ENCODE measurements around the gene TMC1. TPM values are rescaled to one million over a fixed set of nuclear protein-coding genes. Genes with fewer than 3 reads are reported as not detected.
"Not testable (repeated sequence)": the region's sequence is repeated elsewhere in the genome, so short reads cannot be mapped to it uniquely, and the experiment has no call there.

TMC1 gene
- total RNA-seq, 1 donor from 2014 or later: not detected

DNA sequence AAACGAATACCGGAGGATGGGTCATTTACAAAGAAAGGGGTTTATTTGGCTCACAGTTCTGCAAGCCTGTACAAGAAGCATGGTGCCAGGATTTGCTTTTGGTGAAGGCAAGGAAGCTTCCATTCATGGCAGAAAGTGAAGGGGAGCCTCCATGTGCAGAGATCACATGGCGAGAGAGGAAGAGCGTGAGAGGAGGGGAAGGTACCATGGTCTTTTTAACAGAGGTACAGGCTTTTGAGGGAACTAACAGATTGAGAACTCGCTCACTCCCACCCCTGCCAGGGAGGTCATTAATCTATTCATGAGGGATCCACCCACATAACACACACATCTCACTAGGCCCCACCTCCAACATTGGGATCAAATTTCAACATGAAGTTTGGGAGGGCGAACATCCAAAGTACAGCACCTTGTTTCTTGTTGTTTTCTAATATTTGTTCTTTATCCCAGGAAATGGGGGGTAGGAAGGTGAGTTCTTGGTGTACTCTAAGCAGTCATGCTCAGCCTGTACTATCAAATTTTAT lies 18.5 kb downstream of the TMC1 start:
- no peaks in the 10 kb centered on the region for H3K4me1 ChIP-seq
- Mint-ChIP-seq H3K27ac (no peak overlapping the region), H3K27me3 (ENCODE audit: insufficient read depth, low read depth) (no peaks in the 10 kb centered on the region), H3K4me1 (peaks cover 8% of the 10 kb centered on the region), H3K36me3 (no peaks in the 10 kb centered on the region), H3K9me3 (peaks cover 6% of the 10 kb centered on the region), H3K4me3 (no peak overlapping the region)
- no peaks in the 10 kb centered on the region for H3K9me3 ChIP-seq (ENCODE audit: low read depth)
- no peaks in the 10 kb centered on the region for H3K36me3 ChIP-seq
- no peak overlapping the region for H3K9ac ChIP-seq
- no peak for TF ChIP-seq EZH2phosphoT487 (IDR thresholded peaks at IDR 0.05)
- TF ChIP-seq CTCF (IDR thresholded peaks at IDR 0.05): no peak
- TF ChIP-seq EZH2 (IDR thresholded peaks at IDR 0.05): no peak
- H3K4me3 ChIP-seq: no peak overlapping the region
- no peaks in the 10 kb centered on the region for H4K20me1 ChIP-seq (ENCODE audit: low read depth)
- no peak overlapping the region for H3K4me2 ChIP-seq
- H3K79me2 ChIP-seq (ENCODE audit: low read depth): no peaks in the 10 kb centered on the region
- H3F3A ChIP-seq (ENCODE audit: low read depth): no peaks in the 10 kb centered on the region
- DNase-seq (ENCODE audit: low spot score): peak; percentile 6
- H3K27me3 ChIP-seq: no peaks in the 10 kb centered on the region
- H3K27ac ChIP-seq: no peak overlapping the region
- H2AFZ ChIP-seq (replicated peaks): peak overlapping the region; percentile 82

GRCh38 chr9:72540348-72540873 lies 19.0 kb downstream of the TMC1 start:
- H3K4me3 ChIP-seq: no peak overlapping the region
- H3K9ac ChIP-seq: no peak overlapping the region
- H3K79me2 ChIP-seq (ENCODE audit: low read depth): no peaks in the 10 kb centered on the region
- H2AFZ ChIP-seq (replicated peaks): peak overlapping the region; percentile 82
- no peaks in the 10 kb centered on the region for H3K4me1 ChIP-seq
- Mint-ChIP-seq H3K4me3 (no peak overlapping the region), H3K27me3 (ENCODE audit: insufficient read depth, low read depth) (no peaks in the 10 kb centered on the region), H3K4me1 (peaks cover 8% of the 10 kb centered on the region), H3K27ac (no peak overlapping the region), H3K9me3 (peaks cover 6% of the 10 kb centered on the region), H3K36me3 (no peaks in the 10 kb centered on the region)
- no peak for TF ChIP-seq EZH2 (IDR thresholded peaks at IDR 0.05)
- TF ChIP-seq CTCF (IDR thresholded peaks at IDR 0.05): no peak
- no peak for TF ChIP-seq EZH2phosphoT487 (IDR thresholded peaks at IDR 0.05)
- no peak for DNase-seq (ENCODE audit: low spot score)
- H3K27me3 ChIP-seq: no peaks in the 10 kb centered on the region
- no peaks in the 10 kb centered on the region for H3K36me3 ChIP-seq
- no peak overlapping the region for H3K4me2 ChIP-seq
- no peaks in the 10 kb centered on the region for H3F3A ChIP-seq (ENCODE audit: low read depth)
- H3K27ac ChIP-seq: no peak overlapping the region
- no peaks in the 10 kb centered on the region for H4K20me1 ChIP-seq (ENCODE audit: low read depth)
- H3K9me3 ChIP-seq (ENCODE audit: low read depth): no peaks in the 10 kb centered on the region

DNA sequence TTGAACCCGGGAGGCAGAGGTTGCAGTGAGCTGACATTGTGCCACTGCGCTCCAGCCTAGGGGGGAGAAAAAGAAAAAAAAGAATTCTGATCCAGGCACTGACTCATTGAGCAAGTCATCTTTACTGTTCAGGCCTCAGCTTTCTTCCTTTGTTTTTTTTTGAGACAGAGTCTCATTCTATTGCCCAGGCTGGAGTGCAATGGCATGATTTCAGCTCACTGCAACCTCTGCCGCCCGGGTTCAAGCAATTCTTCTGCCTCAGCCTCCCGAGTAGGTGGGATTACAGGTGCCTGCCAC lies 21.1 kb downstream of the TMC1 start:
- not testable (repeated sequence) for H3K36me3 ChIP-seq; H3K9me3 Mint-ChIP-seq; H3K27ac ChIP-seq; H3F3A ChIP-seq (ENCODE audit: low read depth); H4K20me1 ChIP-seq (ENCODE audit: low read depth); H3K36me3 Mint-ChIP-seq; H3K27me3 Mint-ChIP-seq (ENCODE audit: insufficient read depth, low read depth); H3K4me2 ChIP-seq; H3K4me1 ChIP-seq; H3K9ac ChIP-seq; H3K4me3 Mint-ChIP-seq; DNase-seq (ENCODE audit: low spot score); H3K4me3 ChIP-seq; H3K79me2 ChIP-seq (ENCODE audit: low read depth); H3K27ac Mint-ChIP-seq; H3K4me1 Mint-ChIP-seq; H3K9me3 ChIP-seq (ENCODE audit: low read depth); H3K27me3 ChIP-seq; H2AFZ ChIP-seq (replicated peaks)

- Histone ChIP-seq H3K4me2 (no peak overlapping the region), H3K9ac (no peak overlapping the region), H3K4me1 (no peaks in the 10 kb centered on the region), H4K20me1 (ENCODE audit: low read depth) (no peaks in the 10 kb centered on the region), H3K27me3 (no peaks in the 10 kb centered on the region), H3K79me2 (ENCODE audit: low read depth) (no peaks in the 10 kb centered on the region), H2AFZ (replicated peaks) (no peak overlapping the region), H3K9me3 (ENCODE audit: low read depth) (no peaks in the 10 kb centered on the region), H3K27ac (no peak overlapping the region), H3K36me3 (no peaks in the 10 kb centered on the region), H3K4me3 (no peak overlapping the region), H3F3A (ENCODE audit: low read depth) (no peaks in the 10 kb centered on the region)
- Mint-ChIP-seq H3K9me3 (peaks cover 2% of the 10 kb centered on the region), H3K27ac (no peak overlapping the region), H3K36me3 (no peaks in the 10 kb centered on the region), H3K27me3 (ENCODE audit: insufficient read depth, low read depth) (no peaks in the 10 kb centered on the region), H3K4me1 (peaks cover 8% of the 10 kb centered on the region), H3K4me3 (no peak overlapping the region)
- no peak for TF ChIP-seq EZH2phosphoT487 (IDR thresholded peaks at IDR 0.05)
- TF ChIP-seq CTCF (IDR thresholded peaks at IDR 0.05): no peak
- no peak for TF ChIP-seq EZH2 (IDR thresholded peaks at IDR 0.05)
- no peak for DNase-seq (ENCODE audit: low spot score)
Observed at GRCh38 chr9:72542917-72543316, 21.5 kb downstream of the TMC1 start.

Measured in neural progenitor cell (in vitro differentiated cells).